Epithelial cell of esophagus (primary cell): ENCODE results near the gene NAT16.
"Not testable (repeated sequence)": the region's sequence is repeated elsewhere in the genome, so short reads cannot be mapped to it uniquely, and the experiment has no call there.

Experiments
- DNase-seq: peaks from one replicate; pipeline ENCODE4 v3.0.0; 2010; ENCODE audit warnings: low read depth
- H3K4me3 ChIP-seq: 2 replicates; pipeline ENCODE4 v1.5.1; 2011; ENCODE audit warnings: mild to moderate bottlenecking, low read length, control low read depth
- TF ChIP-seq, protein P1 (sequence below): IDR thresholded peaks from 2 replicates; pipeline ENCODE4 v1.5.1; 2011; ENCODE audit warnings: low read depth, mild to moderate bottlenecking, low read length, control low read depth, inconsistent platforms; ENCODE audit not compliant: insufficient read depth; ENCODE audit errors: missing control alignments

NAT16 gene

GRCh38 chr7:101210143-101210542, 30.1 kb upstream of the NAT16 start:
- TF ChIP-seq, protein P1, sequence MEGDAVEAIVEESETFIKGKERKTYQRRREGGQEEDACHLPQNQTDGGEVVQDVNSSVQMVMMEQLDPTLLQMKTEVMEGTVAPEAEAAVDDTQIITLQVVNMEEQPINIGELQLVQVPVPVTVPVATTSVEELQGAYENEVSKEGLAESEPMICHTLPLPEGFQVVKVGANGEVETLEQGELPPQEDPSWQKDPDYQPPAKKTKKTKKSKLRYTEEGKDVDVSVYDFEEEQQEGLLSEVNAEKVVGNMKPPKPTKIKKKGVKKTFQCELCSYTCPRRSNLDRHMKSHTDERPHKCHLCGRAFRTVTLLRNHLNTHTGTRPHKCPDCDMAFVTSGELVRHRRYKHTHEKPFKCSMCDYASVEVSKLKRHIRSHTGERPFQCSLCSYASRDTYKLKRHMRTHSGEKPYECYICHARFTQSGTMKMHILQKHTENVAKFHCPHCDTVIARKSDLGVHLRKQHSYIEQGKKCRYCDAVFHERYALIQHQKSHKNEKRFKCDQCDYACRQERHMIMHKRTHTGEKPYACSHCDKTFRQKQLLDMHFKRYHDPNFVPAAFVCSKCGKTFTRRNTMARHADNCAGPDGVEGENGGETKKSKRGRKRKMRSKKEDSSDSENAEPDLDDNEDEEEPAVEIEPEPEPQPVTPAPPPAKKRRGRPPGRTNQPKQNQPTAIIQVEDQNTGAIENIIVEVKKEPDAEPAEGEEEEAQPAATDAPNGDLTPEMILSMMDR = no peak
- DNase-seq = no peak
- no peak overlapping the region for H3K4me3 ChIP-seq

DNA sequence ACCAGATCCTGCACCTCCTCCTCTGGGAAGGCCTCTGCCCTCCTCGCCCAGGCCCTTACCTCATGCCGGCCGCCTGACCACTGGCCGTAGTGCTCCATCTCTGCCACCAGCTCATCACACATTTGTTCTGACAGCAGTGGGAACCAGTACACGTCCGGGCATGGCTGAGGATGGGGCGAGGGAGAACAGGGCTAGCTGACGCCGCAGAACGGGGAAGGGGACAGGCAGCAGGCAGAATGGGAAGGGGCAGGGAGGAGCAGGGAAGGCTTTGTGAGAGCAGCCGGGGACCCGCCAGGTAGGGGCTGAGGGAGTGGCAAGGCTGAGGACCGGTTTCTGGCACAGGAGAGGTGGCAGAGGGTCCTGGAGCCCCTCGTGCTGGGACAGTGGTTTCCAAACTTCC, 28.7 kb upstream of the NAT16 start:
- TF ChIP-seq, protein P1 = no peak
- no peak overlapping the region for H3K4me3 ChIP-seq
- no peak for DNase-seq

DNA sequence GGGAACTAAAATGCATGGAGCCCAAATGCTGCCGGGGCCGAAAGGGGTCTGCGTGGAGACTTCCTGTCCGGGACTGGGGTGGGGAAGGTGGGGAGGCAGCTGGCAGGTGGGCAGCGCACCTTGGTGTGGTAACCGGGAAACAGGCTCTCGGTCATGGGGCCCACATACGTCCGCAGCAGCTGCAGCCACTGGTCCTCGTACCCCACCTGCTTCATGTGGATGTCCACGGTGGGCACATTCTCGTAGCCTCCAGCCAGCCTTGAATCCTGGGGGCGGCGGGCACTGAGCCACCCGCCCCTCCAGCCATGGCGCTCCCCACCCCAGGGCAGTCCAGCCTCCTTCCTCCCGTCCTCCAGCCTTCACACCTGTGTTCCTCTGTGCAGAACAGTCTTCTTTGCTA, 27.4 kb upstream of the NAT16 start:
- DNase-seq = no peak

DNA sequence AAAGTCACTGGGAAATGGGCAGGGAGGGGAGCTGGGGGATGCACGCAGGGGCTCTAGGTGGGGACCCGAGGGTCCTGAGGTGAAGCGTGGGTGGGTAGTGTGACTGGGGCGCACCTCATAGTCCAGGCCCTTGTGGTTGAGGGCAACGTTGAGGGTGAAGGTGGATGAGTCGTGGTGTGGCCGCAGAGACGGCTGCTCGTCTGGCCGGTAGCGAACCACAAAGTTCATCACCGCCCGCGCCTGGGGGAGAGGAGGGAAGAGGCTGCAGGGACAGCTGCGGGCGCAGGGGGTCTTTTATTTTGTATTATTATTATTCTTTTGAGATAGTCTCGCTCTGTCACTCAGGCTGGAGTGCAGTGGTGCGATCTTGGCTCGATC, 26.6 kb upstream of the NAT16 start:
- DNase-seq = no peak
- TF ChIP-seq, protein P1 = no peak
- H3K4me3 ChIP-seq = no peak overlapping the region

More for the DNA sequence above, 27.4 kb upstream of the NAT16 start:
- H3K4me3 ChIP-seq = no peak overlapping the region
- TF ChIP-seq, protein P1 = no peak

DNA sequence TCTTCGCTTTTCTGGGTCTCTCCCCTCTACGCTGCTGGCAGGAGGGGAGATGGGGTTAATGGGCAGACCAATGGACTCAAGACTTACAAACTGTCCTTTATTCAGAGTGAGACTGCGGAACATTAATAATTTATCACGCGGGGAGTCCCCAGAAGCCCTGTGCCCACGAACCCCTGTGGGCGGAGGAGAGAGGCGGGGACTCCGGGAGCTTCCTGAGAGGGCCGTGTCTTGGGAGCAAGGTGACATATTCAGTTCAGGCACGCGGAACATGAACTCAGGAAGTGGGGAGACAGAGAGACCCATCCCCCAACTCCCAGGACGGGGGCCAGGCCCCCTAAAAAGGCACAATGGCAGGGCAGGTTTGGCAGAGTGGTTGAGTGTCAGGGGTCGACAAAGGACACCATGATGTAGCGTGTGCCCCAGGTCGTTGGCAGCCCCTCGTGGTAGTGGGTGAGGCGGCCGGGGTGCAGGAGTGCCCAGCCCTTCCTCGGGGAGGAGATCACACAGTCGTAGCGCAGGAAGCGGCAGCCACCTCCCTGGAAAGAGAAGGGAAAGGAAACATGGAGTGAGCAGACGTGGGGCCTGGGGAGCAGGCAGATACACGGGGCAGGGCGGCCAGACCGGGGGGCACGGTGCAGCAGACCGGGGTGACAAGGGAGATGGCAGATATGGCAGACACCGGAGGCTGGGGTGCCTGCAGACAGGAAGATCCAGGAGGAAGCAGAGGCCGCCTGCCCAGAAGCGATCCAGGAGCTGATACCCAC, 26.0 kb upstream of the NAT16 start:
- no peak overlapping the region for H3K4me3 ChIP-seq
- no peak for DNase-seq
- TF ChIP-seq, protein P1 = no peak

DNA sequence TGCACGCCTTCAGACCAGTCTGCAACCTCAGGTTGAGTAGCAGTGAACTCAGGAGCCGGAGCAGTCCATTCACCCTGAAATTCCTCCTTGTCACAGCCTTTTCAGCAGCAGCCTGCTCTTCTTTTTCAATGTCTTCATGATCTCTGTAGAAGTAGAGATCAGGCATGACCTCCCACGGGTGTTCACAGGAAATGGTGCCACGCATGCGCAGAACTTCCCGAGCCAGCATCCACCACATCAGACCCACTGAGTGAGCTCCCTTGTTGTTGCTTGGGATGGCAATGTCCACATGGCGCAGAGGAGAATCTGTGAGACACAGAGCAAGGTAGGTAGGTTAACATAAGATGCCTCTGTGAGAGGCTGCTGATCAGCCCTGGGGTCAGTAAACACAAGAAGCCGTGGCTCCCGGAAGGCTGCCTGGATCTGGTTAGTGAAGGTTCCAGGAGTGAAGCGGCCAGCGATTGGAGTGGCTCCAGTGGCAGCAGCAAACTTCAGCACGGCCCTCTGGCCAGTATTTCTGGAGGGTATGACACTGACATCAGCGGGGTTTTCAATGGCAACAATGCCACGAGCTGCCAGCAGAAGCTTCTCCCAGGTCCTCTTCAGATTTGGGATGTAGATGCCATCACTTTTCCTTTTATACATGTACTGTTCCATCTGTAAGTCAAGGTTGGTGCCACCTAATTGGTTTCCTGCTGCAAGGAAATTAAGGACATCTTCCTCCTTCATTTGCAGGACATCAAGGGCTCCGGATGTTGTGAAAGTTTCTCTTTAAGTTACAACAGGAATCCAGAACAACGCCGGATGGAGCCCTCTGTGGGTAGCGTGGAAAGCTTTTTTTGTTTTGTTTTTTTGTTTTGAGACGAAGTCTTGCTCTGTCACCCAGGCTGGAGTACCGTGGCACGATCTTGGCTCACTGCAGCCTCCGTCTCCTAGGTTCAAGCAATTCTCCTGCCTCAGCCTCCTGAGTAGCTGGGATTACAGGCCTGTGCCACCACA, 23.9 kb upstream of the NAT16 start:
- not testable (repeated sequence) for DNase-seq

GRCh38 chr7:101202603-101202918, 22.5 kb upstream of the NAT16 start:
- TF ChIP-seq, protein P1 = no peak
- DNase-seq = no peak
- H3K4me3 ChIP-seq = no peak overlapping the region

More for the DNA sequence above, 23.9 kb upstream of the NAT16 start:
- not testable (repeated sequence) for H3K4me3 ChIP-seq
